Ishikawa (cell line): ENCODE results near the gene TMEM89.

Experiments
- CEBPB ChIP-seq: IDR thresholded peaks from 2 replicates; pipeline ENCODE4 v1.6.1; 2012
- CREB1 ChIP-seq: IDR thresholded peaks from 2 replicates; pipeline ENCODE4 v1.6.1; 2012; ENCODE audit warnings: low read depth
- EP300 ChIP-seq: IDR thresholded peaks from 2 replicates; pipeline ENCODE4 v1.6.1; 2012; ENCODE audit warnings: borderline replicate concordance
- MAX ChIP-seq: IDR thresholded peaks from 2 replicates; pipeline ENCODE4 v1.6.1; 2012
- REST ChIP-seq: IDR thresholded peaks from 2 replicates; pipeline ENCODE4 v1.6.1; 2012; ENCODE audit warnings: low read depth, mild to moderate bottlenecking
- TAF1 ChIP-seq: IDR thresholded peaks from 2 replicates; pipeline ENCODE4 v1.6.1; 2012; ENCODE audit warnings: low read depth, mild to moderate bottlenecking
- YY1 ChIP-seq: IDR thresholded peaks from 2 replicates; pipeline ENCODE4 v1.6.1; 2012; ENCODE audit warnings: low read depth

GRCh38 chr3:48656061-48656840 lies 34.7 kb upstream of the TMEM89 start:
- TF ChIP-seq EP300 (peak; percentile 6; the same call in 1 of the 2 replicates), MAX (peak; percentile 93), REST (no peak), TAF1 (no peak; the same call in 1 of the 2 replicates), CREB1 (no peak), YY1 (peak; percentile 44; the same call in 1 of the 2 replicates), CEBPB (no peak)
